ENCODE measurements around the gene FGD5. TPM values are rescaled to one million over a fixed set of nuclear protein-coding genes. Genes with fewer than 3 reads are reported as not detected.

FGD5 gene
- total RNA-seq, 6 experiments from 2014 or later: not detected

GRCh38 chr3:14848906-14849305, 30.1 kb downstream of the FGD5 start:
- Mint-ChIP-seq H3K27me3 (ENCODE audit: insufficient read depth) (peaks cover 19% of the 10 kb centered on the region), H3K4me3 (no peak overlapping the region), H3K27ac (no peak overlapping the region), H3K9me3 (no peaks in the 10 kb centered on the region), H3K4me1 (ENCODE audit: low read depth) (no peaks in the 10 kb centered on the region), H3K36me3 (ENCODE audit: low read depth) (no peaks in the 10 kb centered on the region)
- TF ChIP-seq CTCF (IDR thresholded peaks at IDR 0.05): no peak
- DNase-seq: no peak

- Mint-ChIP-seq H3K9me3 (no peaks in the 10 kb centered on the region), H3K36me3 (ENCODE audit: low read depth) (no peaks in the 10 kb centered on the region), H3K27ac (no peak overlapping the region), H3K4me3 (no peak overlapping the region), H3K4me1 (ENCODE audit: low read depth) (no peaks in the 10 kb centered on the region), H3K27me3 (ENCODE audit: insufficient read depth) (peaks cover 21% of the 10 kb centered on the region)
- no peak for TF ChIP-seq CTCF (IDR thresholded peaks at IDR 0.05)
- DNase-seq: no peak
These were observed 31.0 kb downstream of the FGD5 start for GRCh38 chr3:14849638-14850230.

GRCh38 chr3:14852058-14852594, 33.4 kb downstream of the FGD5 start:
- Mint-ChIP-seq H3K4me1 (ENCODE audit: low read depth) (no peaks in the 10 kb centered on the region), H3K36me3 (ENCODE audit: low read depth) (no peaks in the 10 kb centered on the region; the same call in 1 of the 2 replicates), H3K9me3 (no peaks in the 10 kb centered on the region)

GRCh38 chr3:14852717-14853116, 34.0 kb downstream of the FGD5 start:
- TF ChIP-seq CTCF (IDR thresholded peaks at IDR 0.05): no peak
- no peaks in the 10 kb centered on the region; the same call in 1 of the 2 replicates for H3K36me3 Mint-ChIP-seq (ENCODE audit: low read depth)
- H3K9me3 Mint-ChIP-seq: no peaks in the 10 kb centered on the region
- H3K4me1 Mint-ChIP-seq (ENCODE audit: low read depth): no peaks in the 10 kb centered on the region
- DNase-seq: no peak
- H3K4me3 Mint-ChIP-seq: no peak overlapping the region
- H3K27ac Mint-ChIP-seq: no peak overlapping the region
- H3K27me3 Mint-ChIP-seq (ENCODE audit: insufficient read depth): peaks cover 16% of the 10 kb centered on the region

More at GRCh38 chr3:14852058-14852594, 33.4 kb downstream of the FGD5 start:
- no peak for TF ChIP-seq CTCF (IDR thresholded peaks at IDR 0.05)
- Mint-ChIP-seq H3K27me3 (ENCODE audit: insufficient read depth) (peaks cover 21% of the 10 kb centered on the region), H3K4me3 (no peak overlapping the region), H3K27ac (no peak overlapping the region)
- no peak for DNase-seq

- Mint-ChIP-seq H3K36me3 (ENCODE audit: low read depth) (no peaks in the 10 kb centered on the region; the same call in 1 of the 2 replicates), H3K27me3 (ENCODE audit: insufficient read depth) (peaks cover 13% of the 10 kb centered on the region), H3K9me3 (no peaks in the 10 kb centered on the region), H3K27ac (no peak overlapping the region), H3K4me3 (no peak overlapping the region), H3K4me1 (ENCODE audit: low read depth) (no peaks in the 10 kb centered on the region)
- no peak for TF ChIP-seq CTCF (IDR thresholded peaks at IDR 0.05)
- DNase-seq: no peak
These were observed 34.6 kb downstream of the FGD5 start for GRCh38 chr3:14853271-14853951.

All from HFFc6 (cell line).